ENCODE measurements around the gene AKIRIN2. TPM values are rescaled to one million over a fixed set of nuclear protein-coding genes. Genes with fewer than 3 reads are reported as not detected.
"Not testable (repeated sequence)": the region's sequence is repeated elsewhere in the genome, so short reads cannot be mapped to it uniquely, and the experiment has no call there.

Gene AKIRIN2
- total RNA-seq, 1 experiment from 2014 or later: 32.9 TPM

DNA sequence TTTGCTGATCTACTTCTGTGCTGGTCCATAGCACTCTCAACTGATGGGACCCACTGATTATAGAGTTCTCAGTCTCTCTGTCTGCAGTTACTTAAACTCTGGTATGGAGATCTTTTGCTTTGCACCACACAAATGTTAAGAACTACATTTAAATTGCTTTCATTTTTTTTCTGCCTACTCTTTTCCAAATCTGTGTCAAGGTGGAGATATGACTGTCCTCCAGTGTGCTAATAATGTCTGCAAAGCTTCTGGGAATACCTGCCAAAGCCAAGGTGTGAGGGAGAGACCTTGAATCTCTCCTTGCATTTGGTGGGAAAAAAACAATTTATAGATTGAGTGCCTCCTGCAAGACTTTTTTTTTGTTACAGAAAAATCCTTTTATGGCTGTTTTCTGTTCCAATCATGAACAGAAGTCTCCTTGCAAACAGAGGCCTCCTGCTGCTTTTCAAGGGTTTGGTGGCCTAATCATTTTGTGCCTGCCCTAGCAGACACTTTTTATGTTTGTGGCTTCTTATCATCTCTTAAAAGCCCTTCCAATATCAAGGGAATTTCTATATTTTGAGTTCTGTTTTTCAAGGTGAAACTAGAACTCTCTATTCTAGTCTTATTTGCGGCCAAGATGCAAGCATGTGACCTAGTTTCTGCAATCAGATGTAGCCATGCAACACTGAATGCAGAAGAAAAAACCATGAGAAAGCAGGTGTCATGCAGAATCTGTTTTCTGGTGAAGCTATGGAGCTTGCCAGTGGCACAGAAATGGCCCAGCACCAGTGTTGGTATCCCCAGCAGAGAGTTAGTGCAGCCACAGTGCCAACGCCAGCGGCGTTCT is 23.2 kb upstream of the AKIRIN2 start:
- no peak for DNase-seq
- Histone ChIP-seq H3K4me3 (ENCODE audit: insufficient read depth, low read depth, low read length) (no peak overlapping the region), H3K27me3 (ENCODE audit: control insufficient read depth, insufficient read depth, low read length) (no peaks in the 10 kb centered on the region), H3K36me3 (replicated peaks; ENCODE audit: control insufficient read depth, insufficient read depth, low read length) (no peaks in the 10 kb centered on the region)

DNA sequence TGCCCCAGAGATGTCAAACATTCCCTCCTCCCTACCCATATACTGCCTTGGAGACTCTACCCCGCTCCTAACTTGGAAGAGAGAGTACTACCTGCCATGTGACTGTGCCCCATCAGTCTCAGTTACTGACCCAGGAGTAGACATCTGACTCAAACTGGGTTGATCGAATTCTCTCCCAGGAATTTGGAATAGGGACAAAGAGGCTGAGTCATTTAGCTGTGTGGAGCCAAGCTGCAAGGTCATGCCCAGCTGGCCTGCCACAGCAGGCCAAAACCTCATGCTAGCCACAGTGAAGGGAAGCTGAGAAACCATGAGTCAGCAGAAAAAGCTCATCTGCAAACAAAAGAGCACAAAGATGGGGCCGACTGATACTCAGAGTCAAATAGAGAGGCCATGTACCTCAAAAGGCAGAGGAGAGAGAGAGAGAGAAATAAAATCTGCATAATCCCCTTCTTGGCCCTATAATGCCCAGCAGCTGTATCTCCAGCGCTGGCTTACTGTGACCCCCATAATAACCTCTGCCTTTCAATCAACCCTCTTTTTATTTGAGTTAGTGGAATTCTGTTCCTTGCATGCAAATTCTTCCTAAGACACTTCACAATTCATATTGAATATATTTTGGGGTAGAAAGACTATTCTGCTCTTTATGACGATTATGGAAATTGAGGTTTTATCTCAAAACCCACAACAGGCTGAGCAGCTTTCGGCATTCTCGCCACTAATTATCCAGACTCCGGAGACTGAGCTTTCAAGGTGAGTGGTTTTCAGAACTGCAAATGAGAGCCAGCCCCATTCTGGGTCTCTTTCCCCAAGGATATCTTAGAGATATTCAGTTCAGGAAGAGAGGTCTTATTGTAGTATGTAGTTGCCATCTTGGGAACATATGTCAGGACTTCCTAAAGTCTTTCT is 21.4 kb upstream of the AKIRIN2 start:
- Histone ChIP-seq H3K36me3 (replicated peaks; ENCODE audit: control insufficient read depth, insufficient read depth, low read length) (no peaks in the 10 kb centered on the region), H3K4me3 (ENCODE audit: insufficient read depth, low read depth, low read length) (no peak overlapping the region), H3K27me3 (ENCODE audit: control insufficient read depth, insufficient read depth, low read length) (no peaks in the 10 kb centered on the region)
- DNase-seq: peak; percentile 59

DNA sequence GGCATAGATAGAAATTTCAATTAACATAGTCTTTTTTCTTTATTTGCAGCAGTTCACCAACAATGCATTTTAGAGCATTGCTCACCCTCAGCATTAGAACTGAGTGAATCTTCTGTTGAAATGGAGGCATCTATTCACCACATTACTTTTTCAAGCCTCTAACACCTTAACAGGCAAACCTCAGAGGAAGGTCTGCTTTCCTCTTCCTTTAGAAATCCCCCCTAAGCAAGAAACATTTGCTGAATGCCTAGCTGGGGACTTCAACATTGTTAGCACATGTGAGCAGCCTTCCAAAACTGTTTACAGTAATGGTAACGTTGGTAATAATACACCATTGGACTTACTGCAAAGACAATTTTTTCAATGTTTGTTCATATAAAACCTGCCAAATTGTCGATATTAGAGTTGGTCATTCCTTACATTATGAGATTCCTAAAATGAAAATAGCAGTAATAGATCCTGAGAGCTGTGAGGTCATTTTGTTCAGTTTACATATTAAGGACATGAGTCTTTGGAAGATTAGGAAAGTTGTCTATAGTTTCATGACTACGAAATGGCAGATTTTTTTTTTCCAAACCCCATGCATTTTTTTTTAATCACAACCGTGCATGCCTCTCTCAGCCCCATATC is 20.6 kb upstream of the AKIRIN2 start:
- DNase-seq: no peak
- Histone ChIP-seq H3K4me3 (ENCODE audit: insufficient read depth, low read depth, low read length) (no peak overlapping the region), H3K27me3 (ENCODE audit: control insufficient read depth, insufficient read depth, low read length) (no peaks in the 10 kb centered on the region), H3K36me3 (replicated peaks; ENCODE audit: control insufficient read depth, insufficient read depth, low read length) (no peaks in the 10 kb centered on the region)

DNA sequence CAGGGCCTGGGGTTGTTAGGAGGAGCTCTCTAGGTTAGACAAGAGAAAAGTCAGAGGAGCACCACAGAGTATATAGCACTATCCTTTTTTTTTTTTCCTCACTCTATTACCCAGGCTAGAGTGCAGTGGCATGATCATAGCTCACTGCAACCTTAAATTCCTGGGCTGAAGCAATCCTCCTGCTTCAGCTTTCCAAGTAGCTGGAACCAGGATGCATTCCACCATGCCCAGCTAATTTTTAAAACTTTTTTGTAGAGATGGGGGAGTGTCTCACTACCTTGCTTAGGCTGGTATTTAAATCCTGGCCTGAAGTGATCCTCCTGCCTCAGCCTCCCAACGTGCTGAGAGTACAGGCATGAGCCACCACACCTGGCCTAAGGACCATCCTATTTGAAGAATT is 19.3 kb upstream of the AKIRIN2 start:
- Histone ChIP-seq H3K4me3 (ENCODE audit: insufficient read depth, low read depth, low read length) (no peak overlapping the region), H3K27me3 (ENCODE audit: control insufficient read depth, insufficient read depth, low read length) (no peaks in the 10 kb centered on the region), H3K36me3 (replicated peaks; ENCODE audit: control insufficient read depth, insufficient read depth, low read length) (no peaks in the 10 kb centered on the region)
- no peak for DNase-seq

DNA sequence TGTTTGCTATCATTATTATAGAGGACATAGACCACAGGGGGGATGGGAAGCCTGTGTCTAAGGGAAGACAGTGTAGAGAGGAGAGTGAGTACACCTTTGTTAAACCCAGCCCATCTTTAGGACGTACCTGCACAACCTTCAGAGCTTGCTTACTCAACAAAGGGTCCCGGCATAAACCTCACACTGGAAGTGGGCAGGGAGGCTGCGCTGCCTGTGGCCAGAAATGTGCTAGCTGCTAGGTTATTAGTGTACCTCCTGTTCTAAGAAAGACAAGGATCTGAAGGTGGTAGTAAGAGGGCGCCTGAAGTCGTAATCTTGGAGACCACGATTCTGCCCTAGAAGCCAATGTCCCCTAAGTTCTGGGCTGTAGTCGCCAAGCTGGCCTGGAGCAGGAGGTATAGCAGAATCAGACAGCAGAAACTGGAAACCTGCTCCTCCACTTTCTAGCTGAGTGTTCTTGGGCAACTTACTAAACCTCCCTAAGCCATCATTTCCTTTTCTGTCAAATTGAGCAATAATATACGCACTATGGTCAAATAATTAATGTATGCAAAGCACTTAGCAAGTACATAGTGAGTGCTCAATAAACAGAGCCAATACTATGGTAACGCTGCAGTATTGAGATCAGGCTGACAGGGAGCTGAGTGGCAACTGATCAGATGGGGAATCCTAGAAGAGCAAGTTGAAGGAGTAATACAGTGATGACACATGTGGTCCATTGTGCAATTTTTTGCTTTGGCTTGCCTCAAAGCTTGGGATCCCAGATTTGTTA is 16.8 kb upstream of the AKIRIN2 start:
- Histone ChIP-seq H3K27me3 (ENCODE audit: control insufficient read depth, insufficient read depth, low read length) (no peaks in the 10 kb centered on the region), H3K36me3 (replicated peaks; ENCODE audit: control insufficient read depth, insufficient read depth, low read length) (no peaks in the 10 kb centered on the region), H3K4me3 (ENCODE audit: insufficient read depth, low read depth, low read length) (no peak overlapping the region)
- DNase-seq: no peak

DNA sequence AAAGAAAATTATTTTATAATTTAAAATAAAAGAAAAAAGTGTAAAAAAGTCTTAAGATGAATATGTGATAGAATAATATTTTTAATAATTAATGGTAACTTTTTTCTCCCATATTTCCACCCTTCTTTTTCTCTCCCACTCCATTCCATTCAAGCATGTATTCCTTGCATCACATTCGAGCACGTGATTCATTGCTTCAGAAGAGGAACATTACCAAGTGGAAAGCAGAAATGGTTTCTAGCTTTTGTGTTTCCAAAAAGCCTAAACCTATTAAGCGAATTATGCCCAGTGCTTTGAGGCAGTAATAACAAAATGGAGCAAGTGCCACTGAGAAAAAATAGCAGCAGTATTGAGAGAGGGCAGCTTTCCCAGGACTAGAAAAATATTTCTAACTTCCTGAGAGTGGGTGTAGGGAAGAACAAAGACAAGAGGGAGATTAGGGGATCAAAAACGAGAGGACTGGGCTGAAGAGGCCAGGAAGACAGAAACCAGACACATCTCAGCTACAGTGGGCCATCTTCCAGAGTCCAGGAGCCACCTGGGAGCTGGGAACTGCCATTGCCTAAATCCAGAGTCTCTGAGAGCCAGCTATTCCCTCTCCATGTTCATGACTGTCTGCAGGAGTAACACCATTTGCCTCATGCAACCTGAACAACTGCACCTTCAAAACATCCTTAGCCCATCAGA is 15.0 kb upstream of the AKIRIN2 start:
- no peaks in the 10 kb centered on the region for H3K36me3 ChIP-seq (replicated peaks; ENCODE audit: control insufficient read depth, insufficient read depth, low read length)
- no peaks in the 10 kb centered on the region for H3K27me3 ChIP-seq (ENCODE audit: control insufficient read depth, insufficient read depth, low read length)
- DNase-seq: no peak
- H3K4me3 ChIP-seq (ENCODE audit: insufficient read depth, low read depth, low read length): no peak overlapping the region

DNA sequence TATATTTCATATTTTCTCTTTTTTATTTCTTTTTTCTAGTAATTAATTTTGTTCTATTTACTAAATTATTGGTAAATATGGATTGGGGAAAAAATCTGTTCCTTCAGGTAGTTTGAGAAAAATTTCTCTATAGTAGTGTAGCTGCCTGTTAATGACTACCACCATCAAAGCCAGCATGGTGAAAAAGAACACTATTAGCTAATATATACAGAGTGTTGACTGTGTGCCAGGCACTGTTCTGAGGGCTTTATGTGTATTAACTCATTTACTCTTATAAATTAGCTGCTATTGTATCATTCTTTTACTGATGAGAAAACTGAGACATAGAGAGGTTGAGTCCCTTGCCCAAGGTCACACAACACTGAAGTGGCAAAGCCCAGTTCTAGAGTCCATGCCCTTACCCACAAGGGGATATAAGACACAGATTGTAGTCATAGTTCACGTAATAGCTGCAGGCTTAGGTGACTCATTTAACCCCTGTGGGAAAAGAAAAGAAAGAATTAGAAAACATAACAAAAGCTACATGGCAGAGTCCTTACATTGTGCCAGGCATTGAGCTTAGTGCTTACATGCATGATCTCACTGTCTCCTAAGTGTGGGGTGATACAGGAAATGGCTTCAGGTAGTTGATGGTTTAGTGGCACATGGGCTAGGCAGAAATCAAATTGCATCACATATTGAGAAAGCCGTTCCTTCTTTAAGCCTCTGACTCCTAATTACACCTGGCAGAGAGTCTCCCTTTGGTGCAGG is 12.2 kb upstream of the AKIRIN2 start:
- DNase-seq: no peak
- no peaks in the 10 kb centered on the region for H3K27me3 ChIP-seq (ENCODE audit: control insufficient read depth, insufficient read depth, low read length)
- H3K4me3 ChIP-seq (ENCODE audit: insufficient read depth, low read depth, low read length): no peak overlapping the region
- H3K36me3 ChIP-seq (replicated peaks; ENCODE audit: control insufficient read depth, insufficient read depth, low read length): no peaks in the 10 kb centered on the region

DNA sequence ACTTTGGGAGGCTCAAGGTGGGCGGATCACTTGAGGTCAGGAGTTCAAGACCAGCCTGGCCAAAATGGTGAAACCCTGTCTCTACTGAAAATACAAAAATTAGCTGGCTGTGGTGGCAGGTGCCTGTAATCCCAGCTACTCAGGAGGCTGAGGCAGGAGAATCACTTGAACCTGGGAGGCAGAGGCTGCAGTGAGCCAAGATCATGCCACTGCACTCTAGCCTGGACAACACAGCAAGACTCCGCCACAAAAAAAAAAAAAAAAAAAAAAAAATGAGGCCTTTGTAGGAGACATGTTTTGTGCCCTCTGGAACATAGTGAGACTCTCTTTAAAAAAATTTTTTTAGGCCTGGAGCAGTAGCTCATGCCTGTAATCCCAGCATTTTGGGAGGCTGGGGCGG is 10.7 kb upstream of the AKIRIN2 start:
- DNase-seq; H3K36me3 ChIP-seq (replicated peaks; ENCODE audit: control insufficient read depth, insufficient read depth, low read length): not testable (repeated sequence)

DNA sequence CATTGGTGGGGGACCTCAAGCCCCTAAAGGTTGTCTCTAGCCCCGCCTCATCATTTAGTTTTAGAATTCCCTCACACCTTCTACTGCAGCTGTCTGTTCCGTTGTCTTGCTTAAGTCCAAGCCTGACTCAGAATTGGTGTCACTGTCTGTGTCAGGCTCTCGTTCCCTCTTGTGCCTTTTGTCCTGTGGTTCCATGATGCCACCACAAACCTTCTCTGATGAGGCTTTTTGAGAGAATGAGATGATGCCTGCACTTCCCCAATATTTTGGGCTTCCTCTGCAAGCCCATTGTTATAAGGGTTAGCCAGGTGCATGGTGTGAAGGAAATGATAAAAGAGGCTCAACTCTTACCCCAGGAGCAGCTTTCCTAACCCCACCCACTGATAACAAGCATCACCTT is 8.1 kb upstream of the AKIRIN2 start:
- no peak overlapping the region for H3K4me3 ChIP-seq (ENCODE audit: insufficient read depth, low read depth, low read length)
- no peak for DNase-seq
- no peaks in the 10 kb centered on the region for H3K27me3 ChIP-seq (ENCODE audit: control insufficient read depth, insufficient read depth, low read length)
- no peaks in the 10 kb centered on the region for H3K36me3 ChIP-seq (replicated peaks; ENCODE audit: control insufficient read depth, insufficient read depth, low read length)

More for the DNA sequence above, 10.7 kb upstream of the AKIRIN2 start:
- not testable (repeated sequence) for H3K4me3 ChIP-seq (ENCODE audit: insufficient read depth, low read depth, low read length); H3K27me3 ChIP-seq (ENCODE audit: control insufficient read depth, insufficient read depth, low read length)

DNA sequence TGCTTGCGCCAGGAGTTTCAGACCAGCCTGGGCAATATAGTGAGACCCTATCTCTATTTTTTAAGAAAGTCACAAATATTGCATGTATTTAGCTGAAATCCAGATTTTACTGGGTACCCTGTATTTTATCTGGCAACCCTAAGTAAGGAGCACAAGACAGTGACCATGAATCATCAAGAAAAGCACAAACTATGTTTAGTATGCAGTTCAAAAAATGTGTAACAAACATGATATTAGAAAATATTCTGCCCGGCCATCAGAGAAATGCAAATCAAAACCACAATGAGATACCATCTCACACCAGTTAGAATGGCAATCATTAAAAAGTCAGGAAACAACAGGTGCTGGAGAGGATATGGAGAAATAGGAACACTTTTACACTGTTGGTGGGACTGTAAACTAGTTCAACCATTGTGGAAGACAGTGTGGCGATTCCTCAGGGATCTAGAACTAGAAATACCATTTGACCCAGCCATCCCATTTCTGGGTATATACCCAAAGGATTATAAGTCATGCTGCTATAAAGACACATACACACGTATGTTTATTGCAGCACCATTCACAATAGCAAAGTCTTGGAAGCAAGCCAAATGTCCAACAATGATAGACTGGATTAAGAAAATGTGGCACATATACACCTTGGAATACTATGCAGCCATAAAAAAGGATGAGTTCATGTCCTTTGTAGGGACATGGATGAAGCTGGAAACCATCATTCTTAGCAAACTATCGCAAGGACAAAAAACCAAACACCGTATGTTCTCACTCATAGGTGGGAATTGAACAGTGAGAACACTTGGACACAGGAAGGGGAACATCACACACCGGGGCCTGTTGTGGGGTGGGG is 6.8 kb upstream of the AKIRIN2 start:
- not testable (repeated sequence) for H3K4me3 ChIP-seq (ENCODE audit: insufficient read depth, low read depth, low read length); H3K36me3 ChIP-seq (replicated peaks; ENCODE audit: control insufficient read depth, insufficient read depth, low read length); H3K27me3 ChIP-seq (ENCODE audit: control insufficient read depth, insufficient read depth, low read length); DNase-seq

DNA sequence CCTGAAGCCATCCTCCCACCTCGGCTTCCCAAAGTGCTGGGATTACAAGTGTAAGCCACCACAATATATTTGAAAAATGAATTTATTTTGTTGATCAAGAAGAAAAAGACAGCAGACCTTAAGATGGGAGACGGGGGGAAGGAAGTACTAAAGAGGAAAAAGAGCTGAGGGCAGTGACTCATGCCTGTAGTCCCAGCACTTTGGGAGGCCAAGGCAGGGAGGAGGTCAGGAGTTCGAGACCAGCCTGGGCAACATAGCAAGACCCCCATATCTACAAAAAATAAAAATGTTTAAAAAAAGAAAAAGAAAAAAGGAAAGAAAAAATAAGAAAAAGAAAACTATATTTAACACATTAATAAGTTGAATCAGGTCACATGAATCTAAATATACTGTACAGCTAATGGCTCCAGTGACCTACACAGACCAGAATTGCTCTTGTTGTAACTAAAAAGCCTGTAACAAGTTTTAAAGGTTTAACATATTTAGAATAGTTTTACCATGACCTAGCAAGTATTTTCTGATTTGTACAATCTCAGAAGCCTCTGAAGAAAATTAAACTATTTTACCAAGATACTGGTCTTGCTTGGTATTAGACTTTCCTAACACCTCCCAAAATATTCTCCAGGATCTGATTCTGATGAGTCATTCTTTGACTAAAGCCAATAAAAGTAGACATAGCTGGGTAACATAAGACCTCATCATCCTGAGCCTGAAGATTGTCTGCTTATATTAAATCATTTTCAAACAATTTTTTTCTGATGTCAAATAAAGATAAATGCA is 4.3 kb upstream of the AKIRIN2 start:
- Histone ChIP-seq H3K27me3 (ENCODE audit: control insufficient read depth, insufficient read depth, low read length) (no peaks in the 10 kb centered on the region), H3K36me3 (replicated peaks; ENCODE audit: control insufficient read depth, insufficient read depth, low read length) (no peaks in the 10 kb centered on the region), H3K4me3 (ENCODE audit: insufficient read depth, low read depth, low read length) (no peak overlapping the region)
- DNase-seq: no peak

DNA sequence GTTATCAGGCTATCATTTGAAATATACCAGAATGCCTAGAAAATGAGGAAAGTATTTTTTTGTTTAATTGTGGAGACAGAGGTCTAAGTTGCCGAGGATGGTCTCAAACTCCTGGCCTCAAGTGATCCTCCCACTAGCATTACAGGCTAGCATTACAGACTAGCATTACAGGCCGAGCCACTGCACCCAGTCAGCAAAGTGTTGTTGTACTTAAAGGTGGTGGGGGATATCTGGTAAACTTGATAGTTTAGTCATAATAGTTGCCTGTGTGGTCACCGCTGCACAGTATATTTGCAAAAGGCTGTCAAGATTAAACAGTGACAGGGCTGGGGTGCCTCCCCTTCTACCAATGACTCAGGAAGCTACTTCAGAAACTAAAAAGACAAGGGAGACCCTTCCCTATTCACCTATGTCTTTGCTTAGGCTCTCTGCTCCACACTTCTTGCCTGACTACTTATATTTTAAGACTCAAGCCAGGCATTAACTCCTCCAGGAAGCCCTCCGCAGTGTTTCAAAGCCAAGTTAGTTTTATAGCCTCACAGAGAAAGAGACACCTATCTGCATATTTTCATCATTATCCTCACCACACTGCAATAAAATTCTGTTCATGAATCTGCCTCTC is 3.1 kb upstream of the AKIRIN2 start:
- DNase-seq: no peak
- H3K4me3 ChIP-seq (ENCODE audit: insufficient read depth, low read depth, low read length): no peak overlapping the region
- no peaks in the 10 kb centered on the region for H3K36me3 ChIP-seq (replicated peaks; ENCODE audit: control insufficient read depth, insufficient read depth, low read length)
- no peaks in the 10 kb centered on the region for H3K27me3 ChIP-seq (ENCODE audit: control insufficient read depth, insufficient read depth, low read length)
